Endodermal cell (in vitro differentiated cells): ENCODE results near the gene CCNK. TPM values are rescaled to one million over a fixed set of nuclear protein-coding genes. Genes with fewer than 3 reads are reported as not detected.

Experiments
- DNase-seq: peaks from one replicate; pipeline ENCODE4 v3.0.0-alpha.2; 2017
- H3K27ac ChIP-seq: 2 replicates; pipeline ENCODE4 v1.5.1; 2013; ENCODE audit warnings: mild to moderate bottlenecking, low read depth, low read length, moderate library complexity
- H3K27me3 ChIP-seq: 2 replicates; pipeline ENCODE4 v1.6.1; 2013; ENCODE audit warnings: mild to moderate bottlenecking, low read length, moderate library complexity; ENCODE audit not compliant: insufficient read depth, control insufficient read depth, poor library complexity, severe bottlenecking
- H3K36me3 ChIP-seq: 2 replicates; pipeline ENCODE4 v1.7.0; 2013; ENCODE audit warnings: mild to moderate bottlenecking, low read length, moderate library complexity; ENCODE audit not compliant: control insufficient read depth, insufficient read depth
- H3K4me1 ChIP-seq: one replicate; pipeline ENCODE4 v1.7.0; 2013; ENCODE audit warnings: low read length; ENCODE audit not compliant: control insufficient read depth, insufficient read depth
- H3K4me3 ChIP-seq: 2 replicates; pipeline ENCODE4 v1.5.1; 2013; ENCODE audit warnings: mild to moderate bottlenecking, low read length, moderate library complexity
- H3K9ac ChIP-seq: 2 replicates; pipeline ENCODE4 v1.6.1; 2013; ENCODE audit warnings: mild to moderate bottlenecking, low read length, moderate library complexity; ENCODE audit not compliant: poor library complexity, severe bottlenecking; ENCODE audit errors: extremely low read depth
- H3K9me3 ChIP-seq: 2 replicates; pipeline ENCODE4 v1.6.1; 2013; ENCODE audit warnings: mild to moderate bottlenecking, low read length, moderate library complexity; ENCODE audit not compliant: control insufficient read depth
- H3K27ac Mint-ChIP-seq: 2 replicates; pipeline ENCODE4 v1.8.0; 2020; ENCODE audit warnings: mixed read lengths
- H3K27me3 Mint-ChIP-seq: 2 replicates; pipeline ENCODE4 v1.8.0; 2021; ENCODE audit warnings: mild to moderate bottlenecking, mixed read lengths; ENCODE audit not compliant: insufficient read depth
- H3K36me3 Mint-ChIP-seq: 2 replicates; pipeline ENCODE4 v1.8.0; 2020; ENCODE audit warnings: low read depth, mixed read lengths
- H3K4me1 Mint-ChIP-seq: 2 replicates; pipeline ENCODE4 v1.8.0; 2020; ENCODE audit warnings: mixed read lengths
- H3K4me3 Mint-ChIP-seq: 2 replicates; pipeline ENCODE4 v1.8.0; 2020; ENCODE audit warnings: mild to moderate bottlenecking, moderate library complexity, mixed read lengths
- H3K9me3 Mint-ChIP-seq: 2 replicates; pipeline ENCODE4 v1.8.0; 2020; ENCODE audit warnings: mild to moderate bottlenecking, mixed read lengths
- CTCF ChIP-seq: fragments of 200-600 bp; sonication (generic); conservative IDR thresholded peaks from 2 replicates; pipeline ENCODE4 v1.5.0; 2021; ENCODE audit warnings: antibody characterized with exemption, mild to moderate bottlenecking
- WGBS, 2 experiments: methylation state at CpG; one replicate each; pipeline versions ENCODE4 v1.1.5 to v1.1.7; 2013; ENCODE audit warnings: missing lambda C conversion rate in 2 of 2, mixed read lengths in 1 of 2; ENCODE audit not compliant: insufficient coverage in 1 of 2, insufficient read length in 1 of 2; 5-methylcytosine and 5-hydroxymethylcytosine counted together
- total RNA-seq, 2 donors: library from RNA; stranded (reverse); fragmentation: NEBNext Ultra II Directional in 1 of 2; extraction: Animal tissue kit (Norgen Biotek cat#: 25700) in 1 of 2; gene quantifications; 2 replicates in 1 of 2; 3 replicates in 1 of 2; pipeline ENCODE4 v1.2.1, GENCODE V29; 2021

The CCNK gene
- total RNA-seq, 2 donors from 2014 or later: 71.5 to 77.1 TPM

- H3K27ac Mint-ChIP-seq: peak overlapping the region; percentile 61
- H3K9me3 Mint-ChIP-seq: no peaks in the 10 kb centered on the region
- no peak overlapping the region for H3K9ac ChIP-seq
- H3K36me3 Mint-ChIP-seq: no peaks in the 10 kb centered on the region
- 90 to 92% methylated on average over 12 of the region's 12 CpGs for WGBS, 2 experiments
- no peaks in the 10 kb centered on the region for H3K27me3 ChIP-seq
- peaks cover 33% of the 10 kb centered on the region for H3K4me1 Mint-ChIP-seq
- H3K4me3 ChIP-seq: no peak overlapping the region
- no peak for DNase-seq
- H3K27ac ChIP-seq: no peak overlapping the region
- no peak overlapping the region for H3K4me3 Mint-ChIP-seq
- no peaks in the 10 kb centered on the region for H3K36me3 ChIP-seq
- H3K9me3 ChIP-seq: no peaks in the 10 kb centered on the region
- peaks cover 7% of the 10 kb centered on the region for H3K4me1 ChIP-seq
- TF ChIP-seq CTCF: no peak
- no peaks in the 10 kb centered on the region for H3K27me3 Mint-ChIP-seq
These were observed 62.8 kb downstream of the CCNK start for GRCh38 chr14:99543985-99544384.

DNA sequence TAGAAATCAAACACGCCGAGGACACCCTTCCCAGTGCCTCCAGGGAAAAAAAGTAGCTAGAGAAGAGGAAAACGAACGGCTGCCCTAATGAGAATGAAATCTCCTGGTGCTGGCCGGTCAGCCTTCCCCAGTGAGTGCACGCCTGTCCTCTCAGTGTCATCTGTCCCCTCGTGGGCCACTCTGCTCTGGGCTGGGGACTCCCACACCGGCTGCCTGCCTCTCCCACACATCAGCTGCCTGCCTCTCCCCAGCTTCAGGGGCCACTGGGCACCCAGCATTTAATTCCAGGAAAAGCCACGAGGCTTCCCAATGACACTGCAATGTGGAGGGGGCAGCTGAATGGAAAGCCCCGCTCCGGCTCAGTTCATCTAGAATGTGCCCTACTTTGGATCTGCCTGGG lies 63.8 kb downstream of the CCNK start:
- Histone ChIP-seq H3K4me1 (peaks cover 15% of the 10 kb centered on the region), H3K9me3 (no peaks in the 10 kb centered on the region), H3K27me3 (no peaks in the 10 kb centered on the region), H3K27ac (no peak overlapping the region), H3K36me3 (no peaks in the 10 kb centered on the region), H3K4me3 (no peak overlapping the region), H3K9ac (no peak overlapping the region)
- WGBS, 2 experiments: 80 to 85% methylated on average over 9 to 11 of the region's 11 CpGs
- no peaks in the 10 kb centered on the region for H3K9me3 Mint-ChIP-seq
- H3K27me3 Mint-ChIP-seq: no peaks in the 10 kb centered on the region
- peaks cover 41% of the 10 kb centered on the region for H3K4me1 Mint-ChIP-seq
- TF ChIP-seq CTCF: no peak
- H3K27ac Mint-ChIP-seq: no peak overlapping the region
- DNase-seq: no peak
- H3K36me3 Mint-ChIP-seq: no peaks in the 10 kb centered on the region
- H3K4me3 Mint-ChIP-seq: no peak overlapping the region

DNA sequence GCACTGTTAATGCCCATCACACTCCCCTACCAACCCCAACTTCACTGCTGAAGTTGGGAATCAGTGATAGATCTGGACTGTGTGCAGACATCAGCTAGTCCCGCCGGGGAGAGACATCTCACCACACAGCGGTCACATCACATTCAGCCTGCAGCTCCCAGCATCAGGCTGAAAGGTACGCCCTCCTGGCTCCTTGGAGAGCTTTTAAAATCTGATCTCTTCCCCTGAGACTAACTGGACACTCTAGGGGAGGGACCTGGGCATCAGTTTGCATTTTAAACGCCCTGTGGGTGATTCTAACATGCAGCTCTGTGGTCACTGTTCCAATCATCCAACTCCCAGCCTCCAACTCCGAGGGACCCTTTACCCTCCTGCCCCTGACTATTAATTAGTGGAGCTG lies 64.4 kb downstream of the CCNK start:
- Histone ChIP-seq H3K36me3 (no peaks in the 10 kb centered on the region), H3K4me1 (peaks cover 13% of the 10 kb centered on the region), H3K9ac (no peak overlapping the region), H3K27me3 (no peaks in the 10 kb centered on the region), H3K27ac (no peak overlapping the region), H3K4me3 (no peak overlapping the region), H3K9me3 (no peaks in the 10 kb centered on the region)
- H3K27ac Mint-ChIP-seq: no peak overlapping the region
- no peak for DNase-seq
- no peaks in the 10 kb centered on the region for H3K9me3 Mint-ChIP-seq
- peaks cover 44% of the 10 kb centered on the region for H3K4me1 Mint-ChIP-seq
- no peak for TF ChIP-seq CTCF
- H3K27me3 Mint-ChIP-seq: no peaks in the 10 kb centered on the region
- H3K4me3 Mint-ChIP-seq: no peak overlapping the region
- WGBS, 2 experiments: 75% methylated on average over 6 of the region's 6 CpGs; no CpG with 5 or more reads in 1 of the 2 experiments
- no peaks in the 10 kb centered on the region for H3K36me3 Mint-ChIP-seq
